Prostate gland (tissue), 2 donors: ENCODE measurements around the gene ARL8B.
"Not testable (repeated sequence)": the region's sequence is repeated elsewhere in the genome, so short reads cannot be mapped to it uniquely, and the experiment has no call there.

Experiments
- POLR2A ChIP-seq: fragments of 450-650 bp; IDR thresholded peaks from one replicate; pipeline ENCODE4 v1.6.1; 2016; ENCODE audit warnings: antibody characterized with exemption, mild to moderate bottlenecking
- POLR2AphosphoS5 ChIP-seq: sonication (generic); formaldehyde crosslinking; IDR thresholded peaks from one replicate; pipeline ENCODE4 v1.6.1; 2017; ENCODE audit warnings: antibody characterized with exemption
- TF ChIP-seq, protein P1 (sequence below), 4 experiments: fragments of 200-600 bp in 2 of 4; fragments of 450-650 bp in 2 of 4; sonication (generic) in 2 of 4; IDR thresholded peaks; 1 replicate in 3 of 4; 2 replicates in 1 of 4; pipeline ENCODE4 v1.5.1; 2016 to 2019; ENCODE audit warnings: antibody characterized with exemption in 4 of 4, mild to moderate bottlenecking in 2 of 4, moderate library complexity in 2 of 4

DNA sequence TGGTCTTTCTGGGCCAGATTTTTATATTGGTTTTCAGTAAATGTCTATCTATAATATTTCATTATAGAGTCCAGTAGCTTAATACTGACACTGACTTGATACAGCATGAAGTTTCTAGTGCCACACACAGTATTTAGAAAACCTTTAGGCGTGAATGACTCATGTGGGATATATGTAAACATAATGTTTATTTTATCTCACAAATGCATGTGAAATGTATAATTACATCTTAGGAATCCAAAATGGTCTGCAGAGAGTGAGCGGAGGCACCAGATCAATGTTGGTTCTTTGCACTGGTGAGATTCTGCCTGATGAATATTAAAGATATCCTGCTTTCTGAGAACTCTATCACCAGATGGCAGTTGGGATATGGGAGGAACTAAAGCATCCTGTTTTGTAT is 56.9 kb downstream of the ARL8B start:
- TF ChIP-seq POLR2A, POLR2AphosphoS5: not testable (repeated sequence)
- TF ChIP-seq, protein P1, sequence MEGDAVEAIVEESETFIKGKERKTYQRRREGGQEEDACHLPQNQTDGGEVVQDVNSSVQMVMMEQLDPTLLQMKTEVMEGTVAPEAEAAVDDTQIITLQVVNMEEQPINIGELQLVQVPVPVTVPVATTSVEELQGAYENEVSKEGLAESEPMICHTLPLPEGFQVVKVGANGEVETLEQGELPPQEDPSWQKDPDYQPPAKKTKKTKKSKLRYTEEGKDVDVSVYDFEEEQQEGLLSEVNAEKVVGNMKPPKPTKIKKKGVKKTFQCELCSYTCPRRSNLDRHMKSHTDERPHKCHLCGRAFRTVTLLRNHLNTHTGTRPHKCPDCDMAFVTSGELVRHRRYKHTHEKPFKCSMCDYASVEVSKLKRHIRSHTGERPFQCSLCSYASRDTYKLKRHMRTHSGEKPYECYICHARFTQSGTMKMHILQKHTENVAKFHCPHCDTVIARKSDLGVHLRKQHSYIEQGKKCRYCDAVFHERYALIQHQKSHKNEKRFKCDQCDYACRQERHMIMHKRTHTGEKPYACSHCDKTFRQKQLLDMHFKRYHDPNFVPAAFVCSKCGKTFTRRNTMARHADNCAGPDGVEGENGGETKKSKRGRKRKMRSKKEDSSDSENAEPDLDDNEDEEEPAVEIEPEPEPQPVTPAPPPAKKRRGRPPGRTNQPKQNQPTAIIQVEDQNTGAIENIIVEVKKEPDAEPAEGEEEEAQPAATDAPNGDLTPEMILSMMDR (IDR thresholded peaks at IDR 0.05) = not testable (repeated sequence)
